Measurements from ENCODE around the gene UQCRH. TPM values are rescaled to one million over a fixed set of nuclear protein-coding genes. Genes with fewer than 3 reads are reported as not detected.

Gene UQCRH
- total RNA-seq, 1 donor from 2014 or later = 762 TPM

DNA sequence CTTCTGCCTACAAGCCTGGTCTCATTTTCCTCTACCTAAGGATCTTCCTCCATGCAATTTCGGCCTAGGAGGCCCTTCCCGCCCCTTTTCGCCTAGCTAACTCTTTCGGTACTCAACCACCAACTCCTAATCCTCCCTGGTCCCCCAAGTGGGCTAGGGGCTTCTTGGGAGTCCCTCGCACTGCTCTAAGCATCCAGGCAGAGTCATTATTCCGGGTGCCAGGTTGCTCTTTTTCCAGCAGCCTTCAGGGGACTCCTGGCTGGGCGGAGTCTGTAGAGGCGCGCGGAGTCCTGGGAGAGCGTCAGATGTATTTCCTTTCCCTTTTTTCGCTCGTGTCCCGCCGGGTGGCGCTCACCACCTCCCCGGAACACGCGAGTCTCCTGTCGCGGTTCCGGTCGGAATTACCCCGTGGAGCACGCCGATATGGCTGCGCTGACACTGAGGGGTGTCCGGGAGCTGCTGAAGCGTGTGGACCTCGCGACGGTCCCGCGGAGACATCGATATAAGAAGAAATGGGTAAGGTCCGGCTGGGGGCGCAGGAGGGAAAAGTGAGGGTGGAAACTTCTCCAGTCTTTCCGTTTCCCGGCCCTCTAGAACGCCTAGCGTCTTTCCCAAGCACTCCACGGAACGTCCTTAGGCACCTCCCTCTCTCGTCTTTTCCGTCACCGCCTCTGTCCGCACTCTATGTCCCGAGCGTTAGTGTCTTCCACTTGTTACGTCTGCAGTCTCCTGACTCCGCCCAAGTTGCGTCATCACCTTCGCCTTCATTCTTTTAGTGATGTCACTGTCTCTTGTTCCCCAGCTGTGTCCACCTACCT, 37.1 kb downstream of the UQCRH start, which contains the start of gene NSUN4:
NSUN4 (plus strand) TSS at position 404 of the 818 bp plus-strand sequence; CDS start at position 424, 20 bp downstream.
- peak; percentile 89 for DNase-seq (ENCODE audit: low read depth)
- Histone ChIP-seq H3K27me3 (ENCODE audit: control insufficient read depth, insufficient read depth, low read length) (no peaks in the 10 kb centered on the region), H3K36me3 (ENCODE audit: control insufficient read depth, insufficient read depth, low read length) (peaks cover 15% of the 10 kb centered on the region), H3K4me3 (ENCODE audit: low read depth, low read length) (peak within 1 kb of the TSS; percentile 58)
- TF ChIP-seq CTCF (IDR thresholded peaks at IDR 0.05; ENCODE audit: insufficient read depth, low read length, severe bottlenecking) = peak; percentile 82
- peak; percentile 66 for FAIRE-seq

- DNase-seq (ENCODE audit: low read depth) (no peak), FAIRE-seq (no peak)
- H3K36me3 ChIP-seq (ENCODE audit: control insufficient read depth, insufficient read depth, low read length) = peaks cover 15% of the 10 kb centered on the region
- peak overlapping the region; percentile 58 for H3K4me3 ChIP-seq (ENCODE audit: low read depth, low read length)
- no peaks in the 10 kb centered on the region for H3K27me3 ChIP-seq (ENCODE audit: control insufficient read depth, insufficient read depth, low read length)
- TF ChIP-seq CTCF (IDR thresholded peaks at IDR 0.05; ENCODE audit: insufficient read depth, low read length, severe bottlenecking) = no peak
Measured at GRCh38 chr1:46341222-46342083, 38.0 kb downstream of the UQCRH start.

DNA sequence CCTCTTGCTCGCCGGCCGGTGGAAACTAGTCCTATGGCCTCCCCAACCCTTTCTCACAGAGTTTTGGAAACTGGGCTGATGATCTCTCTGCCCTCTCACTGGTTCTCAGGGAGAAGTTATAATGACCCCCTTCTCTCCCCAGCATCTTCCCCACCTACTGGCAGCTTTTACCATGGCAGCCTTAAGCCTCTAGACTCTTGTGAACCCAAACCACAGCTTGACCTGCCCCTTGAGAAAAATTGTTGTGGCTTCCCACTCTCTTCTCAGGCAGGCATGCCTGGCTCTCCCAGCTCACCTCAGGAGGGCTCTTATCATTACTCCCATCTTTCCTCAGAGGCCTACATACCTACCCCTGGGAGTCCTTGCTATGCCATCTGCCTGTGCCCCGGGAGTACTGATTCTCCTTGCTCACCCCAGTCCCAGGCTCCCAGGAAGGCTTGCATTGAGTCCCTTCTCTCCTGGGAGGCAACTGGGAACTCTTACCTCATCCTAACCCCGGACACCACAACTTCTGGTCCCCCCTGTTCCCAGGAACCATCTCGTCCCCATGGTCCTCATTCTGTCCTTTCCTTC, 38.7 kb downstream of the UQCRH start:
- no peak for DNase-seq (ENCODE audit: low read depth)

DNA sequence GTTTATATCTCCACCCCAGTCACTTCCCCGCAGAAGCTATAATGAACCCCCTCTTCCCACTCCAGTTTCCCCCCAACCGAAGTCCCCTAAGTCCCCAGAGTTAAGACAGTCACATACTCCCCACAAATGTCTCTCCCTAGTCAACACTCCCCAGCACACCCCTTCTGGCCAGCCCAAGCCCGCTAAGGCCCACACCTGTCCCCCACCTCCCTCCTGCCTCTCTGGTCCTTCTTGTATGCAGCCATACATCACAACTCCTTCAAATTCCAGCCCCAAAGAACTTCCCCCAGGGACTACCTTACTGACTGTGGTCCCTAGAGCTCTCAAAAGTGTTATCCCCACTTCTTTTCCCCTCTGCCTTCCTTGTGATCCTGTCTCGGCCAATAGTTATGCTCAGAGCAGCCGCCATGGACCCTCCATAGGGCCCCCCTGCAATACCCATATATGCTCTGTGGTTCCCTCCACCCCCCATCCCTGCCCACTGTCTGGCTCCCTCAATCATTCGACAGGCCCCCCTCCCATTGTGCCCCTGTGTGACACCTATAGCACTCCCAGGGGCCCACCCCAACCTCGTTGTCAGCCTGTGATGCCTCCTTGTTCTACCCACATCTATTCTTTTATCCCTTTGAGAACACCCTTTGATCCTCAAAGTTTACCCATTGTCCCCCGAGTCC, 39.3 kb downstream of the UQCRH start:
- FAIRE-seq (peak; percentile 23), DNase-seq (ENCODE audit: low read depth) (no peak)
- Histone ChIP-seq H3K4me3 (ENCODE audit: low read depth, low read length) (no peak overlapping the region), H3K27me3 (ENCODE audit: control insufficient read depth, insufficient read depth, low read length) (no peaks in the 10 kb centered on the region), H3K36me3 (ENCODE audit: control insufficient read depth, insufficient read depth, low read length) (peaks cover 17% of the 10 kb centered on the region)
- no peak for TF ChIP-seq CTCF (IDR thresholded peaks at IDR 0.05; ENCODE audit: insufficient read depth, low read length, severe bottlenecking)

More for the DNA sequence above, 38.7 kb downstream of the UQCRH start:
- peak; percentile 21 for TF ChIP-seq CTCF (IDR thresholded peaks at IDR 0.05; ENCODE audit: insufficient read depth, low read length, severe bottlenecking)
- no peak overlapping the region for H3K4me3 ChIP-seq (ENCODE audit: low read depth, low read length)
- H3K27me3 ChIP-seq (ENCODE audit: control insufficient read depth, insufficient read depth, low read length) = no peaks in the 10 kb centered on the region
- no peak for FAIRE-seq
- H3K36me3 ChIP-seq (ENCODE audit: control insufficient read depth, insufficient read depth, low read length) = peaks cover 17% of the 10 kb centered on the region

- H3K4me3 ChIP-seq (ENCODE audit: low read depth, low read length) = no peak overlapping the region
- H3K27me3 ChIP-seq (ENCODE audit: control insufficient read depth, insufficient read depth, low read length) = no peaks in the 10 kb centered on the region
- no peak for TF ChIP-seq CTCF (IDR thresholded peaks at IDR 0.05; ENCODE audit: insufficient read depth, low read length, severe bottlenecking)
- no peak for FAIRE-seq
- peaks cover 17% of the 10 kb centered on the region for H3K36me3 ChIP-seq (ENCODE audit: control insufficient read depth, insufficient read depth, low read length)
- DNase-seq (ENCODE audit: low read depth) = no peak
Measured at GRCh38 chr1:46343351-46343695, 39.8 kb downstream of the UQCRH start.
